Suprapubic skin (tissue), 4 donors: ENCODE results near the gene CGNL1.

Experiments used
- CTCF ChIP-seq, 2 donors: fragments of 200-600 bp in 1 of 2; fragments of 450-650 bp in 1 of 2; sonication (generic) in 1 of 2; IDR thresholded peaks; one replicate each; pipeline ENCODE4 v1.5.1; 2016 to 2019; ENCODE audit warnings: antibody characterized with exemption in 2 of 2, mild to moderate bottlenecking in 1 of 2, moderate library complexity in 1 of 2
- EP300 ChIP-seq: sonication (generic); formaldehyde crosslinking; IDR thresholded peaks from one replicate; pipeline ENCODE4 v1.6.1; 2017; ENCODE audit warnings: antibody characterized with exemption
- POLR2A ChIP-seq, 2 donors: fragments of 450-650 bp; IDR thresholded peaks; one replicate each; pipeline ENCODE4 v1.6.1; 2017; ENCODE audit warnings: antibody characterized with exemption in 2 of 2, mild to moderate bottlenecking in 2 of 2, moderate library complexity in 2 of 2
- POLR2AphosphoS5 ChIP-seq, 3 donors: sonication (generic); formaldehyde crosslinking; IDR thresholded peaks; one replicate each; pipeline ENCODE4 v1.6.1; 2017; ENCODE audit warnings: antibody characterized with exemption in 3 of 3

- TF ChIP-seq POLR2A (IDR thresholded peaks at IDR 0.05) (no peak), CTCF (IDR thresholded peaks at IDR 0.05) (no peak), POLR2AphosphoS5 (IDR thresholded peaks at IDR 0.05) (no peak), EP300 (no peak)
Observed at GRCh38 chr15:57557267-57557666, 181.0 kb downstream of the CGNL1 start.
